HL-60 (cell line): Measurements from ENCODE around the gene RAB15.

Experiments used
- DNase-seq, 2 experiments: peaks; one replicate each; pipeline ENCODE4 v3.0.0-alpha.2; 2010 to 2020; ENCODE audit warnings: low read depth in 1 of 2, low spot score in 1 of 2
- H3K27ac ChIP-seq: fragments of 250-450 bp; sonication (Bioruptor Pico); replicated peaks from 2 replicates; pipeline ENCODE4 v1.5.1; 2020; ENCODE audit warnings: mild to moderate bottlenecking, moderate library complexity
- H3K27me3 ChIP-seq: fragments of 250-450 bp; sonication (Bioruptor Pico); 2 replicates; pipeline ENCODE4 v1.5.1; 2021; ENCODE audit warnings: mild to moderate bottlenecking, moderate library complexity; ENCODE audit not compliant: insufficient read depth, poor library complexity, severe bottlenecking
- H3K4me3 ChIP-seq: replicated peaks from 2 replicates; pipeline ENCODE4 v1.5.1; 2011; ENCODE audit warnings: mild to moderate bottlenecking, control low read depth, low read length; ENCODE audit not compliant: insufficient read depth
- CTCF ChIP-seq: IDR thresholded peaks from one replicate; pipeline ENCODE4 v1.5.1; 2011; ENCODE audit warnings: low read length, control low read depth, inconsistent platforms; ENCODE audit not compliant: insufficient read depth
- GABPA ChIP-seq: IDR thresholded peaks from 2 replicates; pipeline ENCODE4 v1.6.1; 2012; ENCODE audit warnings: low read depth
- POLR2AphosphoS5 ChIP-seq: IDR thresholded peaks from 2 replicates; pipeline ENCODE4 v1.6.1; 2012; ENCODE audit warnings: low read depth
- REST ChIP-seq: IDR thresholded peaks from 2 replicates; pipeline ENCODE4 v1.6.1; 2012; ENCODE audit warnings: low read depth; ENCODE audit not compliant: insufficient replicate concordance
- SPI1 ChIP-seq: IDR thresholded peaks from 2 replicates; pipeline ENCODE4 v1.6.1; 2012; ENCODE audit warnings: low read depth, mild to moderate bottlenecking, borderline replicate concordance

RAB15 gene

GRCh38 chr14:65003394-65003793 lies 31.3 kb upstream of the RAB15 start:
- no peak overlapping the region for H3K4me3 ChIP-seq
- no peak overlapping the region for H3K27ac ChIP-seq
- no peak for TF ChIP-seq POLR2AphosphoS5
- no peak for TF ChIP-seq SPI1
- no peak for TF ChIP-seq GABPA
- TF ChIP-seq CTCF: no peak
- no peak for TF ChIP-seq REST
- H3K27me3 ChIP-seq: no peaks in the 10 kb centered on the region
- no peak for DNase-seq

GRCh38 chr14:65002586-65003210 lies 30.6 kb upstream of the RAB15 start:
- no peak for DNase-seq
- TF ChIP-seq POLR2AphosphoS5: no peak
- no peak for TF ChIP-seq REST
- no peak for TF ChIP-seq CTCF
- TF ChIP-seq SPI1: no peak
- TF ChIP-seq GABPA: no peak

GRCh38 chr14:65001723-65002122 lies 29.6 kb upstream of the RAB15 start:
- no peak for TF ChIP-seq CTCF
- no peak for TF ChIP-seq REST
- no peak for TF ChIP-seq SPI1
- TF ChIP-seq POLR2AphosphoS5: no peak
- TF ChIP-seq GABPA: no peak
- Histone ChIP-seq H3K4me3 (no peak overlapping the region), H3K27ac (no peak overlapping the region), H3K27me3 (no peaks in the 10 kb centered on the region)
- DNase-seq: no peak

More at GRCh38 chr14:65002586-65003210, 30.6 kb upstream of the RAB15 start:
- Histone ChIP-seq H3K27me3 (no peaks in the 10 kb centered on the region), H3K27ac (no peak overlapping the region), H3K4me3 (no peak overlapping the region)
